Mesenchymal stem cell (in vitro differentiated cells and primary cell): Measurements from ENCODE around the gene JOSD1.

ENCODE experiments used
- DNase-seq: peaks from one replicate; pipeline ENCODE4 v3.0.0-alpha.2; 2013
- H2AFZ ChIP-seq: one replicate; pipeline ENCODE4 v1.6.1; 2013; ENCODE audit warnings: low read depth, mild to moderate bottlenecking, control low read depth, inconsistent platforms, low read length, moderate library complexity
- H2AK5ac ChIP-seq: 2 replicates; pipeline ENCODE4 v1.6.1; 2013; ENCODE audit warnings: low read length, moderate library complexity, mild to moderate bottlenecking, inconsistent platforms; ENCODE audit not compliant: severe bottlenecking
- H2BK120ac ChIP-seq: one replicate; pipeline ENCODE4 v1.6.1; 2013; ENCODE audit warnings: low read depth, mild to moderate bottlenecking, inconsistent platforms, low read length, moderate library complexity
- H2BK12ac ChIP-seq, 2 experiments: one replicate each; pipeline ENCODE4 v1.6.1; 2013; ENCODE audit warnings: inconsistent platforms in 2 of 2, low read length in 2 of 2, mild to moderate bottlenecking in 2 of 2, moderate library complexity in 2 of 2, control low read depth in 1 of 2
- H2BK15ac ChIP-seq: one replicate; pipeline ENCODE4 v1.6.1; 2013; ENCODE audit warnings: mild to moderate bottlenecking, low read depth, inconsistent platforms; ENCODE audit not compliant: poor library complexity, severe bottlenecking
- H2BK5ac ChIP-seq: 2 replicates; pipeline ENCODE4 v1.6.1; 2013; ENCODE audit warnings: low read depth, mild to moderate bottlenecking, low read length, control low read depth, inconsistent platforms; ENCODE audit not compliant: poor library complexity, severe bottlenecking
- H3K14ac ChIP-seq, 2 experiments: one replicate each; pipeline ENCODE4 v1.6.1; 2013; ENCODE audit warnings: inconsistent platforms in 2 of 2, low read length in 2 of 2, control low read depth in 1 of 2, mild to moderate bottlenecking in 1 of 2, moderate library complexity in 1 of 2
- H3K18ac ChIP-seq, 2 experiments: one replicate each; pipeline ENCODE4 v1.6.1; 2013; ENCODE audit warnings: inconsistent platforms in 2 of 2, low read length in 2 of 2, control low read depth in 1 of 2, low read depth in 1 of 2, mild to moderate bottlenecking in 1 of 2
- H3K23ac ChIP-seq, 2 experiments: one replicate each; pipeline ENCODE4 v1.6.1; 2013; ENCODE audit warnings: inconsistent platforms in 2 of 2, low read length in 2 of 2, mild to moderate bottlenecking in 2 of 2, moderate library complexity in 2 of 2, control low read depth in 1 of 2
- H3K27ac ChIP-seq: 2 replicates; pipeline ENCODE4 v1.5.1; 2013; ENCODE audit warnings: mild to moderate bottlenecking, moderate library complexity, low read length, control low read depth, inconsistent platforms; ENCODE audit not compliant: poor library complexity, severe bottlenecking
- H3K27me3 ChIP-seq, 2 experiments: 2 replicates each; pipeline versions ENCODE4 v1.6.1 to v1.7.0; 2013; ENCODE audit warnings: low read length in 2 of 2, mild to moderate bottlenecking in 2 of 2, moderate library complexity in 2 of 2, control low read depth in 1 of 2, inconsistent platforms in 1 of 2; ENCODE audit not compliant: control insufficient read depth in 1 of 2, insufficient read depth in 1 of 2
- H3K36me3 ChIP-seq, 2 experiments: 2 replicates each; pipeline versions ENCODE4 v1.6.1 to v1.7.0; 2013; ENCODE audit warnings: low read length in 2 of 2, control low read depth in 1 of 2, inconsistent platforms in 1 of 2, low read depth in 1 of 2, mild to moderate bottlenecking in 1 of 2; ENCODE audit not compliant: insufficient read depth in 2 of 2, control insufficient read depth in 1 of 2
- H3K4ac ChIP-seq, 2 experiments: one replicate each; pipeline ENCODE4 v1.6.1; 2013; ENCODE audit warnings: inconsistent platforms in 2 of 2, low read length in 2 of 2, mild to moderate bottlenecking in 2 of 2, moderate library complexity in 2 of 2, control low read depth in 1 of 2, low read depth in 1 of 2
- H3K4me1 ChIP-seq: 2 replicates; pipeline ENCODE4 v1.6.1; 2013; ENCODE audit warnings: low read depth, low read length, control low read depth; ENCODE audit not compliant: control insufficient read depth, insufficient read depth
- H3K4me2 ChIP-seq: 2 replicates; pipeline ENCODE4 v1.6.1; 2013; ENCODE audit warnings: low read length, mild to moderate bottlenecking, inconsistent platforms; ENCODE audit not compliant: poor library complexity, severe bottlenecking
- H3K4me3 ChIP-seq, 2 experiments: 2 replicates each; pipeline versions ENCODE4 v1.5.1 to v1.7.0; 2013; ENCODE audit warnings: low read length in 2 of 2, mild to moderate bottlenecking in 2 of 2, control low read depth in 1 of 2, low read depth in 1 of 2; ENCODE audit not compliant: insufficient read depth in 1 of 2
- H3K79me1 ChIP-seq: replicated peaks from 2 replicates; pipeline ENCODE4 v1.6.1; 2013; ENCODE audit warnings: mild to moderate bottlenecking, control low read depth, low read length, inconsistent platforms; ENCODE audit not compliant: poor library complexity, severe bottlenecking
- H3K9ac ChIP-seq: 2 replicates; pipeline ENCODE4 v1.7.0; 2013; ENCODE audit warnings: mild to moderate bottlenecking, low read length, moderate library complexity
- H3K9me3 ChIP-seq: 2 replicates; pipeline ENCODE4 v1.7.0; 2013; ENCODE audit warnings: mild to moderate bottlenecking, low read length; ENCODE audit not compliant: control insufficient read depth
- H4K8ac ChIP-seq: one replicate; pipeline ENCODE4 v1.6.1; 2013; ENCODE audit warnings: inconsistent platforms, mild to moderate bottlenecking, low read length, moderate library complexity
- H4K91ac ChIP-seq: one replicate; pipeline ENCODE4 v1.6.1; 2013; ENCODE audit warnings: mild to moderate bottlenecking, low read length, inconsistent platforms
- WGBS: methylation state at CpG from one replicate; pipeline ENCODE4 v1.1.7; 2013; ENCODE audit warnings: mixed read lengths; 5-methylcytosine and 5-hydroxymethylcytosine counted together

JOSD1 gene

DNA sequence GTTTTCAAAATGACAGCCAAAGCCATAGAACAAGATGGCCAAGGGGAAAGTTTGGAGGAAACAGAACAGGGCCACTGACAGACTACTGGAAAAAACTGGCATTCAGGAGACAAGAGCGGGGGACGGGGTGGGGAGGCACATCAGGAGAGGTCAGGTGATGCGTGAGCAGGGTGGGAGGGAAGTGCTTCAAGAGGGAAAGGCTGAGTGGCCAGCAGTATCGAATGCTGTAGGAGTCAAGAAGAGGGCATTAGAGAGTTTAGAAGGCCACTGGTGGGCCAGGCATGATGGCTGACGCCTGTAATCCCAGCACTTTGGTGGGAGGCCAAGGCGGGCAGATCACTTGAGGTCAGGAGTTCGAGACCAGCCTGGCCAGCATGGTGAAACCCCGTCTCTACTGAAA is 13.2 kb upstream of the JOSD1 start:
- H2BK5ac ChIP-seq: no peak overlapping the region
- H3K79me1 ChIP-seq: peaks cover 29% of the 10 kb centered on the region
- no peak overlapping the region for H4K91ac ChIP-seq
- no peak overlapping the region for H2BK12ac ChIP-seq
- H3K9ac ChIP-seq: no peak overlapping the region
- WGBS: 99% methylated on average over 8 of the region's 8 CpGs
- no peak overlapping the region for H2AFZ ChIP-seq
- H2BK120ac ChIP-seq: no peak overlapping the region
- peaks cover 10% of the 10 kb centered on the region for H3K4me1 ChIP-seq
- peaks cover 30 to 62% of the 10 kb centered on the region in 2 experiments for H3K36me3 ChIP-seq
- H3K4me3 ChIP-seq: no peak overlapping the region
- H3K9me3 ChIP-seq: no peaks in the 10 kb centered on the region
- peak overlapping the region in 1 of 2 experiments; percentile 50 for H3K14ac ChIP-seq
- H3K23ac ChIP-seq: peak overlapping the region; percentile 4 to 52
- no peak overlapping the region for H3K27ac ChIP-seq
- H2AK5ac ChIP-seq: no peak overlapping the region
- H3K4me2 ChIP-seq: no peak overlapping the region
- no peak overlapping the region for H2BK15ac ChIP-seq
- no peak overlapping the region for H4K8ac ChIP-seq
- peak overlapping the region in 1 of 2 experiments; percentile 21 for H3K18ac ChIP-seq
- DNase-seq: no peak
- H3K27me3 ChIP-seq: no peaks in the 10 kb centered on the region
- H3K4ac ChIP-seq: no peak overlapping the region

- peaks cover 29% of the 10 kb centered on the region for H3K79me1 ChIP-seq
- H3K23ac ChIP-seq: no peak overlapping the region
- H3K18ac ChIP-seq: no peak overlapping the region
- no peaks in the 10 kb centered on the region for H3K9me3 ChIP-seq
- no peak overlapping the region for H3K9ac ChIP-seq
- no peak overlapping the region for H2BK15ac ChIP-seq
- no peak overlapping the region for H3K4ac ChIP-seq
- no peak for DNase-seq
- H2AK5ac ChIP-seq: no peak overlapping the region
- H3K14ac ChIP-seq: no peak overlapping the region
- H3K4me3 ChIP-seq: no peak overlapping the region
- H3K27ac ChIP-seq: no peak overlapping the region
- no peak overlapping the region for H2AFZ ChIP-seq
- H4K91ac ChIP-seq: no peak overlapping the region
- H3K4me1 ChIP-seq: peaks cover 11% of the 10 kb centered on the region
- WGBS: 86% methylated on average over 9 of the region's 11 CpGs
- no peak overlapping the region for H4K8ac ChIP-seq
- H2BK5ac ChIP-seq: no peak overlapping the region
- H3K27me3 ChIP-seq: no peaks in the 10 kb centered on the region
- H3K36me3 ChIP-seq: peaks cover 27 to 57% of the 10 kb centered on the region in 2 experiments
- no peak overlapping the region for H2BK120ac ChIP-seq
- no peak overlapping the region for H3K4me2 ChIP-seq
- no peak overlapping the region for H2BK12ac ChIP-seq
Observed at GRCh38 chr22:38712486-38713207, 11.9 kb upstream of the JOSD1 start.

DNA sequence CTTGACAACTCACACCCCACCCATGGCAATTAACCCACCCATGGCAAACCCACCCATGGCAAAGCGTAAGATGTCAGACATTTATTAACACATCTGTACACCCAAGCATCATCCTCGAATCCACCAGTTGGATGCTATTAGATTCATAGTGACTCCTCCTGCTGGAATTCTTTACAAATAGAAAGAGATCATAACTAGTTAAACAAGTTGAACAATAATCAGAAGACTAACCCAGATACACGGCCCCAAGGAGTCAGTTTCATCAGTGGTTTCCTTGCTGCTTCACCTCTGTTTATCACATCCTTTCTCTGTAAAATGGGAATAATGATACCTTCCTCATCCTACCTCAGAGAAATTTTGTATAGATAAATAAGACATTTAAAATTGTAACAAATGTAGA is 10.1 kb upstream of the JOSD1 start:
- Histone ChIP-seq H2AFZ (no peak overlapping the region), H2AK5ac (no peak overlapping the region), H3K36me3 (peaks cover 11 to 40% of the 10 kb centered on the region in 2 experiments), H4K91ac (no peak overlapping the region), H3K27me3 (no peaks in the 10 kb centered on the region), H3K18ac (no peak overlapping the region), H3K23ac (no peak overlapping the region), H2BK12ac (no peak overlapping the region), H3K4me2 (no peak overlapping the region), H2BK15ac (no peak overlapping the region), H3K9me3 (no peaks in the 10 kb centered on the region), H2BK120ac (no peak overlapping the region), H3K4me1 (peaks cover 15% of the 10 kb centered on the region), H3K79me1 (peaks cover 24% of the 10 kb centered on the region), H2BK5ac (no peak overlapping the region), H3K27ac (no peak overlapping the region), H3K9ac (no peak overlapping the region), H3K4ac (no peak overlapping the region), H3K4me3 (no peak overlapping the region), H3K14ac (no peak overlapping the region), H4K8ac (no peak overlapping the region)
- 100% methylated on average over 3 of the region's 3 CpGs for WGBS
- no peak for DNase-seq

GRCh38 chr22:38710351-38710750 is 9.6 kb upstream of the JOSD1 start:
- Histone ChIP-seq H3K4ac (no peak overlapping the region), H3K14ac (no peak overlapping the region), H3K4me1 (peaks cover 15% of the 10 kb centered on the region), H3K9me3 (no peaks in the 10 kb centered on the region), H4K91ac (no peak overlapping the region), H3K4me2 (no peak overlapping the region), H3K4me3 (no peak overlapping the region), H3K23ac (no peak overlapping the region), H3K36me3 (peaks cover 7 to 36% of the 10 kb centered on the region in 2 experiments), H3K27me3 (no peaks in the 10 kb centered on the region), H2BK12ac (no peak overlapping the region), H2BK15ac (no peak overlapping the region), H2BK120ac (no peak overlapping the region), H3K27ac (no peak overlapping the region), H2AFZ (no peak overlapping the region), H3K9ac (no peak overlapping the region), H3K79me1 (peaks cover 20% of the 10 kb centered on the region), H4K8ac (no peak overlapping the region), H2BK5ac (no peak overlapping the region), H3K18ac (no peak overlapping the region), H2AK5ac (no peak overlapping the region)
- no peak for DNase-seq
- 100% methylated on average over 2 of the region's 3 CpGs for WGBS
